ENCODE results near the gene ATXN2. TPM values are rescaled to one million over a fixed set of nuclear protein-coding genes. Genes with fewer than 3 reads are reported as not detected.
"Not testable (repeated sequence)": the region's sequence is repeated elsewhere in the genome, so short reads cannot be mapped to it uniquely, and the experiment has no call there.

Gene ATXN2
- total RNA-seq, 2 experiments from 2014 or later: 36.1 to 81.4 TPM

DNA sequence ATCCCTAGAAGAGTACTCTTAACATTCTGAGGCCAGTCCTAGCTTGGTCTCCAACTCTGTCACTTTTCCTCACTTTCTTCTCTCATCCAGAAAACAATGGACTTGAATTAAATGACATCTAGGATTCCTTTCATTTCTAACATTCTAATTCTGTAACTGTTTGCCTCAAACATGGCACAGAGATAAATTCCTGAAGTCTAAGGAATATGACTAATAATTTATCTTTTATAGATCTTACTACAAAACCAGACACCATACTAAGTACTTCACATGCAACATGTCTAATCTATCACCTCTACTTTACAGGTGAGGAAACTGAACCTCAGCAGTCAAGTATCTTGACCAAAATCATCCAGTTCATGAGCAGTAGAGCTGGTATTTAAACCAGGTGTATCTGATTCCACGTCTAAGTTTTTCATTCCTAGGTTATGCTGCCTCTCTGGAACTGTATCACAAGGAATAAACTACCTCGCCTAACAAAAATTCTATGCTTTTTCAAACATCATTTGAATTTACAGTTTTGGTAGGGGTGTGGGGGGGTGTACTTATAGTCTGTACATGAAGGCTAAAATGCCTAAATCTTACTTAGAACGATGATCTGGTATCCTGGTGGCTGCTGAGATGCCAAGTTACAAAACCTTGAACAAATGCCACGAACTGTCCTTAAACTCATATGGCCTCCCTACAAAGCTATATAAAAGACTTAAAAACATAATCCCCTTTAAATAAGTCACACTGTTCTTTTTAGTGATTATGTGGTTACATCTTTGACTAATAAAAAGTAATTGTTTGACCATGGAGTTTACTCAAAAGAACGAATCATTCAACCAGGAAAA, 41.6 kb downstream of the ATXN2 start:
- DNase-seq (ENCODE audit: low spot score): no peak
- Histone ChIP-seq H3K27ac (ENCODE audit: low read depth, low read length, poor library complexity, severe bottlenecking) (no peak overlapping the region), H3K4me3 (ENCODE audit: low read depth, low read length, poor library complexity, severe bottlenecking) (no peak overlapping the region), H2AFZ (ENCODE audit: low read length) (no peak overlapping the region), H3K4me2 (ENCODE audit: low read length) (no peak overlapping the region), H3K79me2 (ENCODE audit: insufficient read depth, low read depth, low read length) (peaks cover 72% of the 10 kb centered on the region), H3K9me3 (ENCODE audit: low read length) (peaks cover 12% of the 10 kb centered on the region; the same call in 1 of the 2 replicates), H3K4me1 (ENCODE audit: insufficient read depth, low read length, poor library complexity, severe bottlenecking) (no peaks in the 10 kb centered on the region), H3K36me3 (ENCODE audit: insufficient read depth, low read length) (peaks cover 29% of the 10 kb centered on the region), H4K20me1 (ENCODE audit: insufficient read depth, low read length) (no peaks in the 10 kb centered on the region), H3K9me2 (ENCODE audit: insufficient read depth, low read length) (no peaks in the 10 kb centered on the region)
- CTCF ChIA-PET (ENCODE audit: unreplicated experiment): no interaction called here
- POLR2A ChIA-PET: interaction anchor here (0.8 to 1.1 kb wide), 2 partner anchors 12 to 13 kb away, joined by 3 to 4 read pairs; no protein-coding TSS in a partner anchor
- TF ChIP-seq, protein P1, sequence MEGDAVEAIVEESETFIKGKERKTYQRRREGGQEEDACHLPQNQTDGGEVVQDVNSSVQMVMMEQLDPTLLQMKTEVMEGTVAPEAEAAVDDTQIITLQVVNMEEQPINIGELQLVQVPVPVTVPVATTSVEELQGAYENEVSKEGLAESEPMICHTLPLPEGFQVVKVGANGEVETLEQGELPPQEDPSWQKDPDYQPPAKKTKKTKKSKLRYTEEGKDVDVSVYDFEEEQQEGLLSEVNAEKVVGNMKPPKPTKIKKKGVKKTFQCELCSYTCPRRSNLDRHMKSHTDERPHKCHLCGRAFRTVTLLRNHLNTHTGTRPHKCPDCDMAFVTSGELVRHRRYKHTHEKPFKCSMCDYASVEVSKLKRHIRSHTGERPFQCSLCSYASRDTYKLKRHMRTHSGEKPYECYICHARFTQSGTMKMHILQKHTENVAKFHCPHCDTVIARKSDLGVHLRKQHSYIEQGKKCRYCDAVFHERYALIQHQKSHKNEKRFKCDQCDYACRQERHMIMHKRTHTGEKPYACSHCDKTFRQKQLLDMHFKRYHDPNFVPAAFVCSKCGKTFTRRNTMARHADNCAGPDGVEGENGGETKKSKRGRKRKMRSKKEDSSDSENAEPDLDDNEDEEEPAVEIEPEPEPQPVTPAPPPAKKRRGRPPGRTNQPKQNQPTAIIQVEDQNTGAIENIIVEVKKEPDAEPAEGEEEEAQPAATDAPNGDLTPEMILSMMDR (conservative IDR thresholded peaks at IDR 0.05; ENCODE audit: low read length): no peak
- TF ChIP-seq EZH2phosphoT487 (IDR thresholded peaks at IDR 0.05; ENCODE audit: borderline replicate concordance, low read depth, low read length): no peak
- intact Hi-C loops (cut with micrococcal nuclease; ENCODE audit: unreplicated experiment): no loop called here
- TSS peak; percentile 15 for BruUV-seq (replicated peaks)

DNA sequence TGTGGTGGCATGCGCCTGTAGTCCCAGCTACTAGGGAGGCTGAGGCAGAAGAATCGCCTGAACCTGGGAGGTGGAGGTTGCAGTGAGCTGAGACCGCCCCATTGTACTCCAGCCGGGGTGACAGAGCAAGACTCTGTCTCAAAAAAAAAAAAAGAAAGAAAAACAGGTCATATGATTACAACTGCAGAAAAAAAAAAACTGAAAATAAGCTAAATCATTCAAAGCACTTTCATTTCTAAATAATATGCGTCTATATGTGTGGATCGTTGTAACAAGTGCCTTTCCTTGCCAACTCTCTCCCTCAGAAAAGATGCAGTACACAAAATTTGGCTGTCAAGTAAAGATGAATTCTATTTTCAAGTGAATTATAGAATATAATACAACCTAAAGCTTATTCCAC, 42.4 kb downstream of the ATXN2 start:
- POLR2A ChIA-PET: interaction anchor here (0.8 to 1.1 kb wide), 2 partner anchors 11 to 13 kb away, joined by 3 to 4 read pairs; no protein-coding TSS in a partner anchor
- Histone ChIP-seq H3K4me1 (ENCODE audit: insufficient read depth, low read length, poor library complexity, severe bottlenecking) (no peaks in the 10 kb centered on the region), H3K4me3 (ENCODE audit: low read depth, low read length, poor library complexity, severe bottlenecking) (no peak overlapping the region), H2AFZ (ENCODE audit: low read length) (no peak overlapping the region), H4K20me1 (ENCODE audit: insufficient read depth, low read length) (no peaks in the 10 kb centered on the region), H3K27ac (ENCODE audit: low read depth, low read length, poor library complexity, severe bottlenecking) (no peak overlapping the region), H3K4me2 (ENCODE audit: low read length) (no peak overlapping the region), H3K36me3 (ENCODE audit: insufficient read depth, low read length) (peaks cover 37% of the 10 kb centered on the region), H3K79me2 (ENCODE audit: insufficient read depth, low read depth, low read length) (peaks cover 72% of the 10 kb centered on the region), H3K9me3 (ENCODE audit: low read length) (peaks cover 12% of the 10 kb centered on the region; the same call in 1 of the 2 replicates), H3K9me2 (ENCODE audit: insufficient read depth, low read length) (no peaks in the 10 kb centered on the region)
- CTCF ChIA-PET (ENCODE audit: unreplicated experiment): no interaction called here
- no peak for DNase-seq (ENCODE audit: low spot score)
- BruUV-seq (replicated peaks): no TSS peak
- intact Hi-C loops (cut with micrococcal nuclease; ENCODE audit: unreplicated experiment): no loop called here
- TF ChIP-seq, protein P1 (conservative IDR thresholded peaks at IDR 0.05; ENCODE audit: low read length): no peak
- no peak for TF ChIP-seq EZH2phosphoT487 (IDR thresholded peaks at IDR 0.05; ENCODE audit: borderline replicate concordance, low read depth, low read length)

- CTCF ChIA-PET (ENCODE audit: unreplicated experiment); H3K4me1 ChIP-seq (ENCODE audit: insufficient read depth, low read length, poor library complexity, severe bottlenecking); H3K9me2 ChIP-seq (ENCODE audit: insufficient read depth, low read length); H4K20me1 ChIP-seq (ENCODE audit: insufficient read depth, low read length); DNase-seq (ENCODE audit: low spot score); H3K4me3 ChIP-seq (ENCODE audit: low read depth, low read length, poor library complexity, severe bottlenecking); BruUV-seq (replicated peaks); intact Hi-C loops (cut with micrococcal nuclease; ENCODE audit: unreplicated experiment); H3K27ac ChIP-seq (ENCODE audit: low read depth, low read length, poor library complexity, severe bottlenecking); H3K4me2 ChIP-seq (ENCODE audit: low read length); H2AFZ ChIP-seq (ENCODE audit: low read length): not testable (repeated sequence)
- H3K9me3 ChIP-seq (ENCODE audit: low read length): peaks cover 12% of the 10 kb centered on the region; the same call in 1 of the 2 replicates
- peaks cover 66% of the 10 kb centered on the region for H3K79me2 ChIP-seq (ENCODE audit: insufficient read depth, low read depth, low read length)
- peaks cover 51% of the 10 kb centered on the region for H3K36me3 ChIP-seq (ENCODE audit: insufficient read depth, low read length)
- POLR2A ChIA-PET: interaction anchor here (0.7 kb wide), 1 partner anchor 59 kb away, joined by 3 read pairs; no protein-coding TSS in a partner anchor
Measured at GRCh38 chr12:111555313-111555712, 43.8 kb downstream of the ATXN2 start.
